CD14-positive monocyte (primary cell): ENCODE measurements around the gene PRR18. TPM values are rescaled to one million over a fixed set of nuclear protein-coding genes. Genes with fewer than 3 reads are reported as not detected.

ENCODE experiments used
- DNase-seq, 3 donors: peaks; one replicate each; pipeline ENCODE4 v3.0.0-alpha.2; 2011 to 2022
- H2AFZ ChIP-seq: 2 replicates; pipeline ENCODE4 v1.6.0; 2012; ENCODE audit warnings: mild to moderate bottlenecking, low read depth, low read length, inconsistent platforms; ENCODE audit not compliant: insufficient read depth, poor library complexity, severe bottlenecking
- H3K27ac ChIP-seq, 2 donors: 1 replicate in 1 of 2; 2 replicates in 1 of 2; pipeline ENCODE4 v1.5.1; 2012 to 2013; ENCODE audit warnings: low read length in 2 of 2, control low read depth in 1 of 2, inconsistent platforms in 1 of 2, low read depth in 1 of 2, mild to moderate bottlenecking in 1 of 2
- H3K27me3 ChIP-seq, 2 donors: one replicate each; pipeline versions ENCODE4 v1.6.0 to v1.6.1; 2011 to 2013; ENCODE audit warnings: low read length in 2 of 2; ENCODE audit not compliant: control insufficient read depth in 2 of 2, insufficient read depth in 2 of 2
- H3K36me3 ChIP-seq, 2 donors: replicated peaks in 1 of 2; 1 replicate in 1 of 2; 2 replicates in 1 of 2; pipeline versions ENCODE4 v1.5.1 to v1.6.1; 2012 to 2013; ENCODE audit warnings: low read length in 2 of 2, control low read depth in 1 of 2, inconsistent platforms in 1 of 2, mild to moderate bottlenecking in 1 of 2; ENCODE audit not compliant: insufficient read depth in 2 of 2, control insufficient read depth in 1 of 2
- H3K4me1 ChIP-seq, 2 donors: 1 replicate in 1 of 2; 2 replicates in 1 of 2; pipeline versions ENCODE4 v1.5.1 to v1.6.1; 2012 to 2013; ENCODE audit warnings: low read length in 2 of 2, control low read depth in 1 of 2, inconsistent platforms in 1 of 2, mild to moderate bottlenecking in 1 of 2, moderate library complexity in 1 of 2; ENCODE audit not compliant: insufficient read depth in 2 of 2, control insufficient read depth in 1 of 2
- H3K4me2 ChIP-seq: replicated peaks from 2 replicates; pipeline ENCODE3; 2012; ENCODE audit warnings: low read length, moderate library complexity, mild to moderate bottlenecking; ENCODE audit not compliant: poor library complexity, severe bottlenecking; ENCODE audit errors: extremely low read depth
- H3K4me3 ChIP-seq, 3 experiments: fragments of 200-600 bp in 1 of 3; sonication (generic) in 1 of 3; replicated peaks in 1 of 3; 1 replicate in 2 of 3; 2 replicates in 1 of 3; pipeline ENCODE4 v1.5.1; 2011 to 2013; ENCODE audit warnings: low read length in 3 of 3, mild to moderate bottlenecking in 3 of 3, control low read depth in 2 of 3, low read depth in 2 of 3, inconsistent platforms in 1 of 3, moderate library complexity in 1 of 3
- H3K79me2 ChIP-seq: 2 replicates; pipeline ENCODE4 v1.6.0; 2012; ENCODE audit warnings: mild to moderate bottlenecking, control low read depth, inconsistent platforms, low read length, moderate library complexity; ENCODE audit not compliant: insufficient read depth
- H3K9ac ChIP-seq: 2 replicates; pipeline ENCODE4 v1.6.0; 2017; ENCODE audit warnings: low read length, mild to moderate bottlenecking; ENCODE audit not compliant: insufficient read depth, poor library complexity, severe bottlenecking
- H3K9me3 ChIP-seq, 2 donors: replicated peaks in 1 of 2; 1 replicate in 1 of 2; 2 replicates in 1 of 2; pipeline versions ENCODE4 v1.5.1 to v1.6.1; 2012 to 2013; ENCODE audit warnings: low read length in 2 of 2, control low read depth in 1 of 2; ENCODE audit not compliant: control insufficient read depth in 1 of 2, insufficient read depth in 1 of 2
- H4K20me1 ChIP-seq: 2 replicates; pipeline ENCODE4 v1.6.0; 2012; ENCODE audit warnings: mild to moderate bottlenecking, low read length, control low read depth, moderate library complexity; ENCODE audit not compliant: insufficient read depth
- H3K27ac Mint-ChIP-seq, 7 donors: one replicate each; pipeline ENCODE4 v1.8.0; 2020; ENCODE audit warnings: mild to moderate bottlenecking in 7 of 7, mixed read lengths in 7 of 7, moderate library complexity in 6 of 7, inconsistent platforms in 2 of 7
- H3K27me3 Mint-ChIP-seq, 3 donors: one replicate each; pipeline ENCODE4 v1.8.0; 2021 to 2022; ENCODE audit warnings: low read depth in 3 of 3, mild to moderate bottlenecking in 3 of 3, mixed read lengths in 3 of 3, moderate library complexity in 3 of 3, inconsistent platforms in 1 of 3
- H3K36me3 Mint-ChIP-seq, 2 donors: one replicate each; pipeline ENCODE4 v1.8.0; 2020; ENCODE audit warnings: mixed read lengths in 2 of 2, inconsistent platforms in 1 of 2, mild to moderate bottlenecking in 1 of 2
- H3K4me1 Mint-ChIP-seq: one replicate; pipeline ENCODE4 v1.8.0; 2020; ENCODE audit warnings: mild to moderate bottlenecking, mixed read lengths
- H3K4me3 Mint-ChIP-seq, 2 donors: one replicate each; pipeline ENCODE4 v1.8.0; 2020; ENCODE audit warnings: mild to moderate bottlenecking in 2 of 2, mixed read lengths in 2 of 2, moderate library complexity in 1 of 2
- H3K9me3 Mint-ChIP-seq, 7 donors: one replicate each; pipeline ENCODE4 v1.8.0; 2020 to 2022; ENCODE audit warnings: mixed read lengths in 7 of 7, mild to moderate bottlenecking in 6 of 7, moderate library complexity in 6 of 7, inconsistent platforms in 2 of 7
- CTCF ChIP-seq: fragments of 200-600 bp; IDR thresholded peaks from one replicate; pipeline ENCODE4 v1.8.0; 2022; ENCODE audit warnings: antibody characterized with exemption, mild to moderate bottlenecking
- WGBS: methylation state at CpG from one replicate; pipeline ENCODE4 v1.1.5; 2013; ENCODE audit warnings: missing lambda C conversion rate; ENCODE audit not compliant: insufficient coverage; 5-methylcytosine and 5-hydroxymethylcytosine counted together
- intact Hi-C, 2 donors: fragments of 100-400 bp; cut with micrococcal nuclease; formaldehyde crosslinking; loops; one replicate each; pipeline versions ENCODE4 v1.15.0 to v1.15.1; 2023
- polyA plus RNA-seq, 3 donors: library from polyadenylated mRNA; depleted of rRNA in 1 of 3; unstranded in 2 of 3; stranded (reverse) in 1 of 3; fragments of 300-500 nt in 2 of 3; fragments of >200 nt in 1 of 3; fragmentation: Illumina TruSeq in 2 of 3; gene quantifications; 1 replicate in 2 of 3; 2 replicates in 1 of 3; pipeline ENCODE4 v1.2.3, GENCODE V29; 2012 to 2021

Gene PRR18
- polyA plus RNA-seq, 3 donors, result not detected

GRCh38 chr6:166318649-166319600, 10.7 kb upstream of the PRR18 start:
- Mint-ChIP-seq H3K27me3 (peaks cover 0 to 6% (median 0%) of the 10 kb centered on the region in 3 donors), H3K4me3 (no peak overlapping the region), H3K27ac (peak overlapping the region in 3 of 7 donors; percentile 55 to 81 (median 68)), H3K36me3 (peaks cover 40 to 54% of the 10 kb centered on the region in 2 donors), H3K9me3 (peaks cover 0 to 3% (median 0%) of the 10 kb centered on the region in 7 donors), H3K4me1 (no peaks in the 10 kb centered on the region)
- H3K27ac ChIP-seq, result no peak overlapping the region
- H3K36me3 ChIP-seq, result peaks cover 38 to 51% of the 10 kb centered on the region in 2 donors
- no peaks in the 10 kb centered on the region for H3K4me1 ChIP-seq
- intact Hi-C loops, result no loop called here
- H3K79me2 ChIP-seq, result no peaks in the 10 kb centered on the region
- no peak overlapping the region for H3K9ac ChIP-seq
- TF ChIP-seq CTCF, result no peak
- no peaks in the 10 kb centered on the region for H3K27me3 ChIP-seq
- no peak for DNase-seq
- no peak overlapping the region for H2AFZ ChIP-seq
- H3K4me3 ChIP-seq, result no peak overlapping the region
- peaks cover 6% of the 10 kb centered on the region for H4K20me1 ChIP-seq
- H3K4me2 ChIP-seq, result no peak overlapping the region
- no peaks in the 10 kb centered on the region for H3K9me3 ChIP-seq
- 89% methylated on average over 15 of the region's 18 CpGs for WGBS

- H3K27me3 Mint-ChIP-seq, result peaks cover 0 to 8% (median 0%) of the 10 kb centered on the region in 3 donors
- no peak overlapping the region for H3K9ac ChIP-seq
- H3K27me3 ChIP-seq, result no peaks in the 10 kb centered on the region
- H3K27ac Mint-ChIP-seq, result peak overlapping the region in 3 of 7 donors; percentile 55 to 81 (median 68)
- no peaks in the 10 kb centered on the region for H3K4me1 Mint-ChIP-seq
- H3K79me2 ChIP-seq, result no peaks in the 10 kb centered on the region
- H3K36me3 ChIP-seq, result peaks cover 35 to 44% of the 10 kb centered on the region in 2 donors
- H3K9me3 Mint-ChIP-seq, result peaks cover 0 to 3% (median 0%) of the 10 kb centered on the region in 7 donors
- no peak overlapping the region for H3K27ac ChIP-seq
- no peak overlapping the region for H3K4me2 ChIP-seq
- 83% methylated on average over 14 of the region's 14 CpGs for WGBS
- TF ChIP-seq CTCF, result no peak
- no peak overlapping the region for H3K4me3 Mint-ChIP-seq
- intact Hi-C loops, result no loop called here
- H2AFZ ChIP-seq, result no peak overlapping the region
- H3K4me1 ChIP-seq, result no peaks in the 10 kb centered on the region
- no peak for DNase-seq
- peaks cover 6% of the 10 kb centered on the region for H4K20me1 ChIP-seq
- peaks cover 33 to 47% of the 10 kb centered on the region in 2 donors for H3K36me3 Mint-ChIP-seq
- no peaks in the 10 kb centered on the region for H3K9me3 ChIP-seq
- H3K4me3 ChIP-seq, result no peak overlapping the region
These were observed 10.0 kb upstream of the PRR18 start for GRCh38 chr6:166318227-166318626.
